Fibroblast of skin of left biceps (primary cell): ENCODE measurements around the gene ZNF669.

Experiments
- DNase-seq, 2 experiments: peaks; one replicate each; pipeline ENCODE4 v3.0.0-alpha.2; 2013; ENCODE audit warnings: low read depth in 2 of 2

ZNF669 gene

DNA sequence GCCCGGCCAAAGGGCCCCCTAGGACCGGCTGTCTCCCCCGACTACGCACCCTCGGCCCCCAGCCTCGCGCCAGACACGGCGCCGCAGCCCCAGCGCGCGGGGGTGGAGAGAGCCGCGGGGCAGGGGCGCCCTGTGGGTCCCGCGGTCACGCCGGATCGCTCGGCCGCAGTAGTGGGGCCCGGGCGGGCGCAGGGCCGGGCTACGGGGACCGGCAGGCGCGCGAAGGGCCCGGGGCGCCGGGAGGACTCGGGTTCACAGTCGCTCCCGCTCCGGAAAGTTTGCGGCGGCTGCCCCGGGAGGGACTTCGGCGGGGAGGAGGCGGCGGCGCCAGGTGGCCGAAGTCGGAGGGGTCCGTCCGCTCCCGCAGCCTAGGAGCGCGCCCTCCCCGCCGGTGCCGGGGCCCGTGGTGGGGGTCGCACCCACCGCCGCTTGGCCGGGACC lies 7.1 kb upstream of the ZNF669 start:
- DNase-seq = no peak

GRCh38 chr1:247110627-247111258 lies 6.6 kb upstream of the ZNF669 start:
- DNase-seq = no peak

- DNase-seq = no peak
These were observed 3.5 kb upstream of the ZNF669 start for GRCh38 chr1:247107694-247108093.

GRCh38 chr1:247105966-247106365 lies 1.8 kb upstream of the ZNF669 start:
- no peak for DNase-seq

DNA sequence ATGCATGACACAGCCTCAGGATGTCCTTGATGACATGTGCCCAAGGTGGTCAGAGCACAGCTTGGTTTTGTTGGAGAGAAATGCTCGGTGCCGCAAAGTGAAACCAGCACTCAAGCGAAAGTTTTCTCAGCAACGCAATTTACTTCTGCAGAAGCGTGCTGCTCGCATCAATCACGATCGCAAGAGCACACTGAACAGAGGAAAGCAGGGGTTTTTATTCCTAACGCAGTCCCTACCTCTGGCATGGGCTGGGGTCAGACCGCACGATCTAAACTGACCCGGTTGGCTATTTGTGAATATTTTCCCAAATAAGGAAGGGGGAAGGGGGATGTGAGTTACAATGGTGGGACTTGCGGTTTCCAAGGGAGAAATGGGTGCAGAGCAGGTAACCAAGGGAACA lies 809 bp upstream of the ZNF669 start:
- DNase-seq = no peak

GRCh38 chr1:247102381-247102780 lies 1.8 kb downstream of the ZNF669 start:
- no peak for DNase-seq

DNA sequence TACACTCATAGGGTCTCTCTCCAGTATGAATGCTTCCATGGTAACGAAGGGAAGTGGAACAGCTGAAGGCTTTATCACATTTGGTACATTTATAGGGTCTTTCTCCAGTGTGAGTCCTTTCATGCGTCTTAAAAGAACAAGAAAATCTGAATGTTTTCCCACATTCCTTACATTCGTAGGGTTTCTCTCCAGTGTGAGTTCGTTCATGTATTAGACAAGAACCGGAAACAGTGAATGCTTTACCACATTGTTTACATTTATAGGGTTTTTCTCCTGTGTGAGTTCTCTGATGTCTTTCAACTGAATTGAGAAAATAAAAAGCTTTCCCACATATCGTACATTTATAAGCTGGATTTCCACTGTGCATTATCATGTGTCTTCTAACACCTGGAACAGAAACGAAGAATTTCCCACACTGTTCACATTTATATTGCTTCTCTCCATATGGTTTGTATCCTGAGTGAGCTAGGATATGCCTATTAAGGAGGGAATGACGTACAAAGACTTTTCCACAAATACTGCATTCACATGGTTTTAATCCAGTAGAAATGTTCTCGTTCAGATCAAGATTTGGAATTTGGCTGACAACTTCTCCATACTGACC lies 3.4 kb downstream of the ZNF669 start:
- no peak for DNase-seq

GRCh38 chr1:247096958-247097357 lies 7.2 kb downstream of the ZNF669 start:
- DNase-seq = no peak

DNA sequence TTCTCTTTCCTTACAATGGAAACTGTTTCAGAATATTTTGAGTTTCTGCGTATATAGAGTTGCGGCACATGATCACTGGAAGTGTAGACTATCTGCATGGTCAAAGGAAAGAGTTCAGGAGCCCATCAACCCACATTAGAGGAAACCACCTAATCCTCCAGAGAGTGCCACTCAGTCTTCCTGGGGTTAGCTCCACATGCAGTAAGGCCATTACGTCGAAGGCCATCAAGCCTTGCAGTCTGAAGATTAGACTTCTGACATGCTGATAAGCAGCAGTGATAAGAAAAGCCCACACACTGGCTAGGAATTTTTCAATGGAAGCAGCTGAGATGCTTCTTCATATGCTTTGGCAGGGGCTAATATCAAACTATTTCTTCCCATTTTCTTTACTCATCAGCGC lies 7.6 kb downstream of the ZNF669 start:
- no peak for DNase-seq

- DNase-seq = no peak
These were observed 8.0 kb downstream of the ZNF669 start for GRCh38 chr1:247096112-247096511.

DNA sequence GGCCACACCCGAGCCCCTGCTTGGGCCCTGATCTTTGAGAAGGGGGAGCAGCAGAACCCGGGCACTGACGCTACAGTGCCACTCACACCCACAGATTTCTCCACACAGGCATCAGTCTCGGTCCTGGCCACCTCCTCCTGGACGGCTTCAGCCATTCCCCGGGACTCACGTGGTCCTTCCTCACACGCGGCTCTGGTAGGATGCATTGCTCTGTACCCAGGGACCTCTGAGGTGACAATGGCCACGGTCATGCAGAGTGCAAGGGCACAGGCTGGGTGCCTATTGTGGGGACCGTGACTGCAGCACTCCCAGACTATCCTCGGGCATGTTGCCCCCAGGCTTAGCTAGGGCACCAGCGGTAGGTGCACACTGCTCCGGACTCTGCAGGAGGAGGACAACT lies 13.7 kb downstream of the ZNF669 start:
- no peak for DNase-seq

GRCh38 chr1:247089616-247090375 lies 14.4 kb downstream of the ZNF669 start:
- DNase-seq = no peak

DNA sequence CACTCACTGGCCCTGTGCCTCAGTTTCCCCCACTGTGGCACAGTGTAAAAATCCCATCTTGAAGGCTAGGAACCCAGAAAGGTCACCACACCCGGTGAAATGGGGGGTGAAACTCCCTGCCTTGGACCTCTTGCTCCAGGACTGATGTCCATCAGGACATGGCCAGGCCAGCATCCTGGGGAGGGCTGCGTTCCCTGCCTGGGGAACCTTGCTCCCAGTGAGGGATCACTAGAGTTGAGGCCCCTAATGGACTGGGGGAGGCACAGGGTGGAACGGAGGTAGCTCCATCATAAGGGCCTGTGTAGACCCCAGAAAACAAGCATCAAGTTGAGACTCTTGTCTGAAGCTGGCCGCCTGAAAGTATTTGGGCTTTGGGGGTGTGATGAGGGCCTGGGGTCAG lies 15.2 kb downstream of the ZNF669 start:
- DNase-seq = no peak

DNA sequence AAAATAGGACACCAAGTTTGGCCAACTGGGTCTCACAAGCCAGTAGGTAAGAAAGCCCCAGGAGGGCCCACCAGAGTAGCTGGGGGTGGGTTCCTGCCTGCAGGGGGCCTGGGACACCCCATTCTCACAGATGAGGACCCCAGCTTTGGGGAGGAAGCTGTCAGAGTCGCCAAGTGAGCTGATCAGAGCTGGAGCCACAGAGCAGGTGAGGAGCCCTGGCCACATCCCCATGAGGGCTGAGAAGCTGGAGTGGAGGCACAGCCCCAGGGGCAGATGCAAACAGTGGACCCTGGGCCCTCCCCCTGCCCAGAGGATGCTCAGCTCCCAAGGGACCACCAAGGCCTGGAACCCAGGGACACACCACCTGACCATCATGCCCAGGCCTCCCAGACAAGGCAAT lies 16.9 kb downstream of the ZNF669 start:
- no peak for DNase-seq

DNA sequence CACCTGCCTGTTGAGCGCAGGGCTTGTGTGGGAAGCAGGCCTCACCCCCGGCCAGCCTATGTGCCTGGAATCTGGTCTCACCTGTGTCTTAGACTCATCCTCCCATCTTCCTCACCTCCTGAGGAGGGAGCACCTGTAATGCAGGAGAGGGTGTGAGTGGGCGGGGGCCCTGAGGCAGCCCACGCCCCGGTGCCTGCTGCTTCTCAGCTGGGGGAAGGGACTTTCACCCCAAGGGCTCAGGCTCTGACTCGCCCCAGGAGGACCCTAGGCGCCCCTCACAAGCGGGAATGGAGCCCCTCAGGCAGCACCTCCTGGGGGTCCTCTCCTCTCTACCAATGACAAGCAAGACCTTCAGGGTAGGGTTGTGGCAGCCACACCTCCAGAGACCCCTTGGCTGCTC lies 18.8 kb downstream of the ZNF669 start:
- no peak for DNase-seq

DNA sequence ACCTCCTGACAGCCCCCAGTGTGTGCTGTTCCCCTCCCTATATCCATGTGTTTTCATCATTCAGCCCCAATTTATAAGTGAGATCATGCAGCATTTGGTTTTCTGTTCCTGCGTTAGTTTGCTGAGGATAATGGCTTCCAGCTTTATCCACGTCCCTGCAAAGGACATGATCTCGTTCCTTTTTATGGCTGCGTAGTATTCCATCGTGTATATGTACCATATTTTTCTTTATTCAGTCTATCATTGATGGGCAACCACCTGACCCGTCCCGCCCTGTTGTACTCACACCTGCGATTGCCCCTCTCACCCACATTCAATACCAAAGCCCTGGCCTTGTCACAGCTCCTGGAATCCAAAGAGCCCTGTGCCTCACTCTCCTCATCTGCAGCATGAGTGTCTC lies 19.4 kb downstream of the ZNF669 start:
- DNase-seq = no peak

GRCh38 chr1:247079141-247079874 lies 24.8 kb downstream of the ZNF669 start:
- no peak for DNase-seq

DNA sequence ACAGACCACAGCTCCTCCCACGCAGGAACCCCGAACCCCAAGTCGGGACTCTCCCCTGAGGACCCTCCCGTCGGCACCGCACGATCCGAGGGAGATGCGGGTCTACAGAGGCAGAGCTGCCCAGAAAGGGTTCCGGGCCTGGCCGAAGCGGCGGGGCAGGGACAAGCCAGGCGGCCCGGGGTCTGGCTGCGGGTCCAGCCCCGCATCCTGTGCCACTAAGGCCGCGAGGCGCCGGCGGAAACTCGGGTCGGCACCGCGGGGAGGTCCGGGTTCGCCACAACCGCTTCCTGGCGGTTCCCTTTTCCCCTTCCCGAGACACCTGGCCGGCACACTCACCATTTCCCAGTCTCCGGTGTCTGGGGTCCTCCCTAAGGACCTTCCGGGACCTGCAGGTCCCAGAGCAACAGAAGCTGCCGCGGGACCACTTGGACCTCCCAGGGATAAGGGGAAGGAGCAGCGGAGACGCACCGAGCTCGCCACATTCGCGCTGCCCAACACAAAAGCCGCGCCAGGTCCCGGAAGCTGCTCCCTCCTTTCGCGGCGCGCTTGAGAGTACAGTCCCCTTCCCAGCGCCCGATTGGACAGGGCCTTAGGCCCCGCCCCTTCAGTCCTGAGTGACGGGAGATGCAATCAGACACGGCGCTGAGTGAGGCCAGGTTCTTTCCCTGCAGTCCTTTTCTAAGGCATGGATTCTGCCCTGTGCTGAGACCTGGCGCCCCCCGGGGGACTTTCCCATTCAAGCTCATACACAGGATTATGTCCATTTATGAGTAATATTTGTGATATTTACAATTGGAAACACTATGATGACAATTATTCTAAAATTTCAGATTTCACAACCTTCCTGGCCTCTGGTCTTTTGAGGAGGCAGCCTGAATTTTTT lies 25.7 kb downstream of the ZNF669 start, which contains the start of gene ZNF670:
Gene ZNF670 (minus strand): TSS at position 554 of the 883 bp plus-strand sequence. CDS start 215 bp downstream, at position 339.
- peak; percentile 73 to 74 for DNase-seq

DNA sequence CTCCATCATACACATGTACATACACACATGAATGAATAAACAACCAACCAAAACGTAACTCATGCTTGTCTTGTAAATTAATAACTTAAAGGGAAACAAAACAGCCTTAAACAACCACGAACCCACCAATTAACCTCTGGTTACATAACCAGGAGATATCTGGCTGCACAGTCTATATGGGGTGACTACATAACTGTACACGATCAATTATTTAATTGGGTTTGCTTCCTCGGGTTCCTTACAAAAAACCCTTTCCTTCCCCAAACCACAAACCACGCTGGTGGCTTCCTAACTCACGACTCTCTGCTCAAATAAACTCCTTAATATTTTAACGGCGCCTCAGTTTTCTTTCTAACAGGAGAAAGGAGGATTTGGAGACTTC lies 26.3 kb downstream of the ZNF669 start:
- DNase-seq = no peak

GRCh38 chr1:247077213-247077612 lies 26.9 kb downstream of the ZNF669 start:
- no peak for DNase-seq

GRCh38 chr1:247070645-247071044 lies 33.5 kb downstream of the ZNF669 start:
- no peak for DNase-seq
